Stimulated activated naive CD8-positive, alpha-beta T cell treated with anti-CD3 and anti-CD28 coated beads, Interleukin-15, Interleukin-2, amounts not matched to agents 100 ng/mL and 50 ng/mL, for 24 hours (primary cell): ENCODE results near the gene PNLIPRP2.

Source experiments
- H3K27ac Mint-ChIP-seq: one replicate; pipeline ENCODE4 v1.8.0; 2021; ENCODE audit warnings: mild to moderate bottlenecking, mixed read lengths
- H3K27me3 Mint-ChIP-seq: one replicate; pipeline ENCODE4 v1.8.0; 2021; ENCODE audit warnings: mixed read lengths
- H3K36me3 Mint-ChIP-seq: one replicate; pipeline ENCODE4 v1.8.0; 2021; ENCODE audit warnings: low read depth, mixed read lengths
- H3K4me1 Mint-ChIP-seq: one replicate; pipeline ENCODE4 v1.8.0; 2021; ENCODE audit warnings: low read depth, mixed read lengths
- H3K4me3 Mint-ChIP-seq: one replicate; pipeline ENCODE4 v1.8.0; 2021; ENCODE audit warnings: mild to moderate bottlenecking, mixed read lengths
- H3K9me3 Mint-ChIP-seq: one replicate; pipeline ENCODE4 v1.8.0; 2021; ENCODE audit warnings: mixed read lengths

PNLIPRP2 gene

DNA sequence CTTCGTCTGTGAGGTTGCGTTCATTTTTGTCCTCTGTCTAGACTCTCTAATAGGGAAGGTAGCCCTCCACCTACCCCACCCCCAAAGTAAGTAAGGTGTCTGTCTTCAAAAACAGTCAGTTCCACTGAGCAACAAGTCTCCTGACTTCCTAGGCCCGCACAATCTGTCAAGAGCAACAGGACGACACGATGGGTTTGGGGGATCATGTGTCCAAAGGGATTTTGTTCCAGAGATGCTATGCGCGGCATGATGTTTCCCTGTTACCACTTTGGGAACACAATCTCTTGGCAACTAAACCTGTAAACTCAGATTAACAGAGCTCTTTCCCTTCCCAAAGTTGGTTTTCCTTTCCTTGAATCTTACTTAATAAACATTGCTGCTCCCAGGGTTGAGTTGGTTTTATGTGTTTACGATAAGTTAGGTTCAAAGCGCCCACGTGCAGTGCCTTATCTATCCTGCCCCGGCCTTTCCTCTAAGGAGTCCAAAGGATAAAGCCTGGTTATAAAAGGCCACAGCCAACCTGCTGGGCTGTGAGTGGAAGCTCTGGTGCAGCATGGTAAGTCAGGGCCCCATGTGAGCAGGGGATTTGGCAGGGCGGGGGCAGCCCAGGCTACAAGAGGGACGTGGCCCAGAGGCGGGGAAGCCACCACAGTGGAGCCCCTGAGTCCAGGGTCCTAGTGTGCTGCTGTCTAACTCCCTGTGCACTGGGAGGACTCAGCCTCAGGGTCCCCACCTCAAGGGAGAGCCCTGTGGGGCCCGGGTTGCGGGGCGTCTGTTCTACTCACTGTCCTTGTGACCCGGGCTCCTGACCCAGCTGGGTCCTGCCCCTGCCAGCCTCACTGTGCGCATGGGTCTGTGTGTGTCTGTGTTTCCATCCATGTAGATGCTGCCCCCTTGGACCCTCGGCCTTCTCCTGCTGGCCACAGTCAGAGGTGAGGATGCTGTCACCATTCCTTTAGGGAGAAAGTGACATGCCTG lies at the start of gene PNLIPRP2:
Gene PNLIPRP2 (plus strand): TSS at position 531 of the 978 bp plus-strand sequence.
- Mint-ChIP-seq H3K27me3 (peaks cover 12% of the 10 kb centered on the region), H3K4me1 (no peaks in the 10 kb centered on the region), H3K4me3 (no peak within 1 kb of the TSS), H3K27ac (no peak within 1 kb of the TSS), H3K9me3 (no peaks in the 10 kb centered on the region), H3K36me3 (no peaks in the 10 kb centered on the region)

DNA sequence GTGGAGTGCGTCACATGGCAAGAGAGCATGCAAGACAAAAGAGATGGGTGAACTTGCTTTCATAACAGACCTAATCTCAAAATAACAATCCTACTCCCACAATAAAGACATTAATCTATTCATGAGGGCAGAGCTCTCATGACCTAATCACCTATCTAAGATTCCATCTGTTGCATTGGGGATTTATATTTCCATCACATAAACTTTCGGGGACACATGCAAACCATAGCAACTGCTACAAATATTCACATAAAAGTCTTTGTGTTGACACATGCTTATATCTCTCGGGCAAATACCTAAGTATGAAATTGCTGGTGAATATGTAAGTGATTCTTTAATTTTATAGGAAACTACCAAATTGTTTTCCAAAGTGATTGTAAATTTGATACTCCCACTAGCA lies 46.0 kb upstream of the PNLIPRP2 start:
- no peak overlapping the region for H3K27ac Mint-ChIP-seq
- H3K36me3 Mint-ChIP-seq: no peaks in the 10 kb centered on the region
- peaks cover 6% of the 10 kb centered on the region for H3K9me3 Mint-ChIP-seq
- no peak overlapping the region for H3K4me3 Mint-ChIP-seq
- H3K4me1 Mint-ChIP-seq: no peaks in the 10 kb centered on the region
- peaks cover 5% of the 10 kb centered on the region for H3K27me3 Mint-ChIP-seq

DNA sequence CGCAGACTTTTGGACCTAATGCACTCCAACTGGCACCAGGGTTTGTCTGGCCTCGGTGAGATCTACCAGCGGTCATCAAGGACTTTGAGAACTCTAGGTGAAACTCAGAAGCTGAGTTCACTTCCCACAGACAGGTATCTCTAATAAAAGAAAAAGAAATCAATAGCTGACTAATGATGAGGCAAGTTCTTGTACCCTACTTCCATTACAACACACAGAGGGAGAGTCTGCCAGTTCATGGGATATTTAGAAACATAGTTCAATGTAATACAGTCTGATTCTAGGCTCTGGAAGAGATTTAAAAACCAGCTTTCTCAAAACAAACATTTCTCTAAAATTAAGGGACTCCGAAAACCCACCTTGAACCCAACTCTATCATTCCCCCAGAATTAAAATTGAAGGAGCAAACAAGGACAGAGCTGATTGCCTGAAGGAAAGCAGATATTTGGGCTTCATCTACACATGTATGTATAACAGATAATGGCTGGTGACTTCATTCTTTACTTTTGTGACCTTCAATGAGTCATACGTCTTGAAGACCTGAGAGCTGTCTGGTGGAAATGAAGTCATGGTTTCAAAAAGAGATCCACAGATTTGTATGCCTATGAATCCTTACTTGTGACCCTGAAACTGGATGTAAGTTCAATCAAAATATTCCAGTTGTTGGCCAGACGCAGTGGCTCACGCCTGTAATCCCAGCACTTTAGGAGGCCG lies 32.7 kb upstream of the PNLIPRP2 start:
- Mint-ChIP-seq H3K4me3 (no peak overlapping the region), H3K4me1 (no peaks in the 10 kb centered on the region)

DNA sequence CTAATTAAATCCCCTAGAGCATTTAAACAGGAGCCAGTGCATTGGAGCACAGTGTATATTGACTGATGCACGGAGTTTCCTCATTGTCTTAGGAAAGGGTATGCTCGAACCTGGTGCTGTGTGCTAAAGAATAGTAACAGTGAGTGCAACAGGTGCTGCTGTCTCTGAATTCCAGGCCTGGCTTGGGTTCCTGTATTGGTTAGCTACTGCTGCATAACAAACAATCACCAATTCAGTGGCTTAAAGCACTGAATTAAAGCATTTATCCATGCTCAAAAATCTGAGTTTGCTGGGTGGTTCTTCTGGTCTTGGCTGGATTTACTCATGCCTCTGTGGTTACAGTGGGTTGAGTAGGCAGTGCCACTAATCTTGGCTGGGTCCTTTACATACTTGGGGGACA lies 31.8 kb upstream of the PNLIPRP2 start:
- H3K4me1 Mint-ChIP-seq: no peaks in the 10 kb centered on the region
- H3K36me3 Mint-ChIP-seq: no peaks in the 10 kb centered on the region
- no peak overlapping the region for H3K27ac Mint-ChIP-seq
- H3K9me3 Mint-ChIP-seq: no peaks in the 10 kb centered on the region
- peaks cover 3% of the 10 kb centered on the region for H3K27me3 Mint-ChIP-seq
- H3K4me3 Mint-ChIP-seq: no peak overlapping the region

More for the DNA sequence above, 32.7 kb upstream of the PNLIPRP2 start:
- H3K9me3 Mint-ChIP-seq: no peaks in the 10 kb centered on the region
- peaks cover 3% of the 10 kb centered on the region for H3K27me3 Mint-ChIP-seq
- no peaks in the 10 kb centered on the region for H3K36me3 Mint-ChIP-seq
- H3K27ac Mint-ChIP-seq: no peak overlapping the region

DNA sequence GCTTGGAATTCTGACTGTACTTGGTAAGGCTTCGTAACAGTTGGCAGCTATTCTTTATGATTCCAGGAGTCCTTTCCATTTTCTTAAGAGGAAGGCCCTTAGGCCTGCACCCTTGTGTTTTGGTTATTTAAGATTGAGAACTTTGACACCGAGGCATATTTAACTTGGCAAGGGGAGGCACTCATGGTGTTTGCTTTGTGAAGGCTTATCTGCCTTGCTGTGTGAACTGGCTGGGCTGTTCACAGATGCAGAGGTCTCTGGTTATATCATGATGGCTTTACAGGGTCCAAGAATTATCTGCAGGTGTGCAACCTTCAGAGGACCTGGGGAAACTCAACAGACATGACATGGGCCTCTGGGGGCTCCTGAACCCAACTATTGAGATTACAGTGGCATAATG lies 30.8 kb upstream of the PNLIPRP2 start:
- H3K9me3 Mint-ChIP-seq: no peaks in the 10 kb centered on the region
- H3K27ac Mint-ChIP-seq: no peak overlapping the region
- H3K27me3 Mint-ChIP-seq: peaks cover 3% of the 10 kb centered on the region
- no peaks in the 10 kb centered on the region for H3K36me3 Mint-ChIP-seq
- H3K4me1 Mint-ChIP-seq: no peaks in the 10 kb centered on the region
- no peak overlapping the region for H3K4me3 Mint-ChIP-seq

DNA sequence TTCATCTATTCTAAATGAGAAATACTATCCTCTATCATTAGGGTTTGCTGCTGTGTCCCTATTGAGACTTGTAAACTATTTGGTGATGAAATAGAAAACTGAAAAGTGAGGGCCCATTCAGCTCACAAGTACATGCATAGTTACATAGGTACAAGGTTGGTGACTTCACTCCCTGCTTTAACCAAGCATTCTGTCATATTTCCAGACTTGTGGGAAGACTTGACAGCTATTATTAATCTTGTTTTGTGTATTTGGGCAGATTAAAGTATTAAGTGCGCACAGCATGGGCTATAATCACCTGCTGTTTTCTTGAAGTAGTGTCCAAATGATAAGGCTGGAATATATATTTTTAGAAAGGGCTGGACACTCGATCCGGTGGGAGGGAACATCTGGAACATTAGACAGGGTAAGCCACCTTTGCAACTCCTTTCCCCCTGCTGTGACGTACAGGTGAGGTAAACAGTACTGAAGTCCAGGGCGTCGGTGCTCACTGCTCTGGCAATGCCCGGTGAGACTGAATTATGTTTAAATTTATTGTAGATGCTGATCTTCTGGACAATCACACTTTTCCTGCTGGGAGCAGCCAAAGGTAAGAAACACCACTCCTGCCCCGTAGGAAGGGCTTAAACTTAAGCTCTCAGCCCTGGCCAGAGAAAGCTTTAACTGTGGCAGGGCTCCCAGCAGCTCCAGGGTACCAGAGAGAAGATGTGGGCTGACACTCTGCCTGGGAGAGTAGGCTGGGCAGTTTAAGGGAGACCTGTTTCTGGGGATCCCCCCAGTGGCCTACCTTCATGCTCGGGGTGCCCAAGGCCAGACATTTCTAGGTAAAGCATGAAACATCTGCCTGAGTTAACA lies 29.9 kb upstream of the PNLIPRP2 start, which contains the start of gene PNLIPRP1:
Gene PNLIPRP1 (plus strand): TSS at position 370 of the 855 bp plus-strand sequence. CDS start 171 bp downstream, at position 541.
- H3K9me3 Mint-ChIP-seq: no peaks in the 10 kb centered on the region
- no peaks in the 10 kb centered on the region for H3K4me1 Mint-ChIP-seq
- H3K36me3 Mint-ChIP-seq: no peaks in the 10 kb centered on the region
- H3K27me3 Mint-ChIP-seq: peaks cover 3% of the 10 kb centered on the region
- H3K4me3 Mint-ChIP-seq: no peak within 1 kb of the TSS
- H3K27ac Mint-ChIP-seq: no peak within 1 kb of the TSS

DNA sequence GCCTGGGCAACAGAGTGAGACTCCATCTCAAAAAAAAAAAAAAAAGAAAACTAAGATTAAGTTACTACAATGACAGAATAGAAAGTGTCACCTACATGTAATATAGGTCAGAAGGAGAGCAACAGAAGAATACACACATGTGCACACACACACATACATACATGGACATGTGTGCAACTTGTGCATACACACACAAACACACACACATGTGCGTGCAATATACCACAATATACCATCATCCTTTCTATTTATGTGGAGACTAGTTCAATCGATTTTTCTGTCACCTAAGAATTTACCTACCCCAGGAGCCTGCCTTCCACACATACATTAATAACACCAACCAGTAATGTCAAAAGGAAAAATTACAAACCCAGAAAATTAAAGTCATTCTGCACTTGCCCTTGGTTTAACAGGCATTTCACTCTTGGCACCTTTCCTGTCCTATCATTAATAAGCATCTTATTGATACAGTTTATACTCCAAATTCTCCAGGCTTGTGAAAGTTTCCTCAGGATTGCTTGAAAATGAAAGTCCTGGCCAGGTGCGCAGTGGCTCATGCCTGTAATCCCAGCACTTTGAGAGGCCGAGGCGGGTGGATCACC lies 27.5 kb upstream of the PNLIPRP2 start:
- H3K4me1 Mint-ChIP-seq: no peaks in the 10 kb centered on the region
- no peaks in the 10 kb centered on the region for H3K27me3 Mint-ChIP-seq
- H3K36me3 Mint-ChIP-seq: no peaks in the 10 kb centered on the region
- no peaks in the 10 kb centered on the region for H3K9me3 Mint-ChIP-seq
- H3K27ac Mint-ChIP-seq: no peak overlapping the region
- H3K4me3 Mint-ChIP-seq: no peak overlapping the region

DNA sequence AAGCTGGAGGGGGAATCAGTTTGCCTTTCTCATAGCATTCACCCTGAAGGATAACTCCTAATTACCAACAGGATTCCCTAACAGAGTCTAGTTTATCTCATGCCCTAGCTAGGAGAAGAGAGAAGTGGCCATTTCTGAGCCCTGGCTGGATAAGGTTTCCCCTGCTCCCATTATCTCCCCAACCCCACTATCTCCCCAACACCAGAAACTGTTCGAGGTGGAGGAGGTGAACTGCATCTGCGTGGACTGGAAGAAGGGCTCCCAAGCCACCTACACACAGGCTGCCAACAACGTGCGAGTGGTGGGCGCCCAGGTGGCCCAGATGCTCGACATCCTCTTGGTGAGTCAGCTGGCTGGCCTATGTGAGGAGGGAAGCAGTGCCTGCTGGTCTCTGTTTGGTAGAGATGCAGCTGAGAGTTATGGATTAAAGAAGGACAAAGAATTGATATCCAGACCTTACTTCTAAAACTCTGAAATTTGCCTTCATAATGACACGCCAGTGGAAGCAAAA lies 26.2 kb upstream of the PNLIPRP2 start:
- Mint-ChIP-seq H3K27me3 (no peaks in the 10 kb centered on the region), H3K4me3 (no peak overlapping the region), H3K4me1 (no peaks in the 10 kb centered on the region), H3K36me3 (no peaks in the 10 kb centered on the region), H3K9me3 (no peaks in the 10 kb centered on the region), H3K27ac (no peak overlapping the region)

DNA sequence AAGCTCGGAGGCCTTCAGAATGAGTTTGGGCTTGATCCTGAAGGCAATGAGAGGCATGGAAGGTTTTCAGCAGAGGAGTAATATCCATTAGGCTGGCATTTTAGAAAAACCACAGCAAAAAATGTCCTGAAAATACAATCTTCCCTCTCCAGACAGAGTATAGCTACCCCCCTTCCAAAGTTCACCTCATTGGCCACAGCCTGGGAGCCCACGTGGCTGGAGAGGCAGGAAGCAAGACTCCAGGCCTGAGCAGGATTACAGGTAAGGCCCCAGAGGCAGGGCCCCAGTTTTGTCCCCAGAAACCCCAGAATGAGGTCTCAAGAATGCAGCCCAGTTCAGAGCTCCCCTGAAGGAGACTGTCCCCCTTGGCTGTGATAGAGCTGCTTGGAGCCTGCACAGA lies 24.7 kb upstream of the PNLIPRP2 start:
- Mint-ChIP-seq H3K4me3 (no peak overlapping the region), H3K9me3 (no peaks in the 10 kb centered on the region), H3K36me3 (no peaks in the 10 kb centered on the region), H3K4me1 (no peaks in the 10 kb centered on the region), H3K27ac (no peak overlapping the region), H3K27me3 (no peaks in the 10 kb centered on the region)

DNA sequence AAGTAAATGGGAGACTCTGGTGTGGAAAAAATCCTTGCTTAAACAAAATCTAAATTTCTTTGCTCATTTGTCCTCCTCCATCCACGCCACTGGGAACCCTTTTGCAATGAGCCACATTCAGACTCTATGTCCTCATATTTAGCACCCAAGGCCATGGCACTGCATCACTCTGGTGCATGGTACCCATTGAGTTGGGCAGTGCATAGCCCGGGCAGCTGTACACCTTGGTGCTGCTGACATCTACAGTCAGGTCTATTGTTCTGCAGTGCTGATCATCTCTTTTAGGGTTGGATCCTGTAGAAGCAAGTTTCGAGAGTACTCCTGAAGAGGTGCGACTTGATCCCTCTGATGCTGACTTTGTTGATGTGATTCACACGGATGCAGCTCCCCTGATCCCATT lies 23.2 kb upstream of the PNLIPRP2 start:
- Mint-ChIP-seq H3K9me3 (no peaks in the 10 kb centered on the region), H3K27me3 (no peaks in the 10 kb centered on the region), H3K4me3 (no peak overlapping the region), H3K36me3 (no peaks in the 10 kb centered on the region), H3K4me1 (no peaks in the 10 kb centered on the region), H3K27ac (no peak overlapping the region)

DNA sequence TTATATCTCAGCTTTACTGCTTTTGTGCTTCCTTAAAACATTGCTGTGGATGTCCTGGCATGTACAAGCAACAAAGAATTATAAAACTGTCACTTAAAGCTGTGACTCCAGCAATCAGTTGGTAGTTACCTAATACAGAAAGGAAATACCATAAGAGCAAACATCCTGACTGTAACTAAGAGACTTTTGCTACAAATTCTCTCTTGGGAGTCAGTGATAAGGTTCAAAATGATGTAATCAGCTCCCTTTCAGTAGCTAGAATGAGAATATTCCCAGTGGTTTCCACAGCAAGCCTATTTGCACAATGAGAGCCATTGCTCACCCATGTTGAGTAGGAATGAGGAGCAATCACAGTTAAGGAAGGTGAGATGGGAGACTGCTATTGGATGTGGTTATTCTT lies 22.4 kb upstream of the PNLIPRP2 start:
- no peaks in the 10 kb centered on the region for H3K27me3 Mint-ChIP-seq
- H3K4me3 Mint-ChIP-seq: no peak overlapping the region

DNA sequence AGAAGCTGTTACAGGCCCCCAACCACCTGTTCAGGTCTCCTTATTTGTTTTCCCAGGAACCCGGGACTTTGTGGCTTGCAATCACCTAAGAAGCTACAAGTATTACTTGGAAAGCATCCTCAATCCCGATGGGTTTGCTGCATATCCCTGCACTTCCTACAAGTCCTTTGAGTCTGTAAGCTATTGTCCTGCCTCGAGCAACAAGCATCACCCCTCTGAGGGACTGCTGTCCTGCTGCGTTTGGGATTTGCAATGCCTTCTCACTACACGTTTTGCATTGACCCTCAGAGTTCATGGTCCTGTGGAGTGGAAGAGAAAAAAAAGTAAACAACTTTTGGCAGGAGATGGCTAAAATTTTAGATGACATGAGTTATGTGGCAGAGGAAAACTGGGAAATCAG lies 20.8 kb upstream of the PNLIPRP2 start:
- Mint-ChIP-seq H3K27me3 (no peaks in the 10 kb centered on the region), H3K9me3 (no peaks in the 10 kb centered on the region), H3K4me3 (no peak overlapping the region), H3K36me3 (no peaks in the 10 kb centered on the region), H3K27ac (no peak overlapping the region), H3K4me1 (no peaks in the 10 kb centered on the region)

More for the DNA sequence above, 22.4 kb upstream of the PNLIPRP2 start:
- Mint-ChIP-seq H3K36me3 (no peaks in the 10 kb centered on the region), H3K4me1 (no peaks in the 10 kb centered on the region), H3K9me3 (no peaks in the 10 kb centered on the region), H3K27ac (no peak overlapping the region)

DNA sequence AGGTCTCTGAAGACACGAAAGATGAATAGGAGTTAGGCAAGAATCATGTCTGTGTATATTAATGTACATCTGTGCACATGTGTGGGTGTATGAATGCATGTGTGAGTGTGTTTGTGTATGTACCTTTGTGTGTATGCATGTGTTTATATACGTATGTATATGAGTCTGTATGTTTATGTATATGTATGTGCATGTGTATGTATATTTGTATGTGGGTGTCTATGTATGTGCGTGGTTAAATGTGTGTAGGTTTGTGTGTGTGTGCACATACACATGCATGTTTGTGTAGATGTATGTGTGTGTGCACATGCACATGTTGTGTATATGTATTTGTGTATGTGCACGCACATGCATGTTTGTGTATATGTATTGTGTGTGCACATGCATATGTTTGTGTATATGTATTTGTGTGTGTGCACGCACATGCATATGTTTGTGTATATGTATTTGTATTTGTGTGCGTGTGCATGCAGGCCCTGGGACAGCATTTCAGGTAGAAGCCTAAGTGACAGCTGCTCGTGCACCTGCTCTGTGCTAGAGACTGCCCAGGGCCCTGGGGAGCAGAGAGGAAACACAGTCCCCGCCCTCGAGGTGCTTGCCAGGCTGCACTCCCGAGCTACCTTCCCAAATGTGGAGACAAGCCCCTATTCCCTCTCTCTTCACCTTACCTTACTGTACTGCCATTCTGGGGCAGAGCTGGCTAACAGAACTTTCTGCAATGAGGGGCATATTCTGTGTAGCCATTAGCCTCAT lies 17.9 kb upstream of the PNLIPRP2 start:
- H3K4me1 Mint-ChIP-seq: no peaks in the 10 kb centered on the region
- no peak overlapping the region for H3K4me3 Mint-ChIP-seq
- H3K9me3 Mint-ChIP-seq: no peaks in the 10 kb centered on the region
- H3K27me3 Mint-ChIP-seq: peaks cover 16% of the 10 kb centered on the region
- H3K27ac Mint-ChIP-seq: no peak overlapping the region
- no peaks in the 10 kb centered on the region for H3K36me3 Mint-ChIP-seq
